Keratinocyte (primary cell): ENCODE measurements around the gene CTCF.

Experiments used
- EZH2 ChIP-seq: IDR thresholded peaks from one replicate; pipeline ENCODE4 v1.6.1; 2012; ENCODE audit warnings: inconsistent platforms, mild to moderate bottlenecking, low read length, moderate library complexity
- TF ChIP-seq, protein P1 (sequence below), 3 experiments: IDR thresholded peaks in 1 of 3; conservative IDR thresholded peaks in 1 of 3; optimal IDR thresholded peaks in 1 of 3; 2 replicates in 2 of 3; 3 replicates in 1 of 3; pipeline versions ENCODE3 to v1.5.1; 2011; ENCODE audit warnings: low read length in 3 of 3, mild to moderate bottlenecking in 3 of 3, moderate library complexity in 2 of 3, control low read depth in 1 of 3, inconsistent platforms in 1 of 3; ENCODE audit not compliant: insufficient read depth in 2 of 3; ENCODE audit errors: extremely low read depth in 1 of 3

DNA sequence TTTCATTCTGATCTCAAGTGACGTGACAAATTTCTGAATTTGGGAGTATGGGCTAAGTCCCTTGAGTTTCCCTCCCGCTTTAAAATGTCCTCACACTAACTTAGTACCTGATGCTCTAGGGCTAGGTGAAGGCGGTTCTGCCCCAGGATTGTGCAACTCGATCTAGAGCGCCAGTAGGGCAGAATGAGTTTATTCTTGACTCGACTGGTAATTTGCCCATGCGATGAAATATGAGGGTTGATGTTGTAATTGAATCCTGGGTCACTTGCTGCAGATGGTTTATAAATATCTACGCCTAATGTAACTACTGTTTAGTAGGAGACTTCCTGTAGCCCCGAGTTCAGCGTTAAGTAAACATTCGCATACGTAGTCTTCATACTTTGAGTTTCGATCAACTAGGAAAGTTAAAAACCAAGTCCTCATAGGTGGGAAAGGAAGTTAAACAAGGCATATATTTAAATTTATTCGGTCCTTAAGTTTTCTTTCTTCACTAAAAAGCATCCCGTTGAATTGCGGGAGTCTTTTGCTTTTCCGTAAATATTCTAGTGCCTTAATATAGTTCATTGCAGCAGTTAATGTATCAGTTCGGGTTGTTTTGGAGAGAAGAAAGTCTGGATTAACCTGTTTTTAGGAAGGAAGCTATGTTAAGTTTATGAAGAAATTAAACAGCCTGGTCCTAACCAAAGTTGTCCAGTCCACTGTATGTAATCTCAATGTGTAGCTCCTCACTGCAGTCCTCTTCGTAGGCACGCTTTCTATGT lies 1.6 kb downstream of the CTCF start:
- no peak for TF ChIP-seq EZH2
- TF ChIP-seq, protein P1, sequence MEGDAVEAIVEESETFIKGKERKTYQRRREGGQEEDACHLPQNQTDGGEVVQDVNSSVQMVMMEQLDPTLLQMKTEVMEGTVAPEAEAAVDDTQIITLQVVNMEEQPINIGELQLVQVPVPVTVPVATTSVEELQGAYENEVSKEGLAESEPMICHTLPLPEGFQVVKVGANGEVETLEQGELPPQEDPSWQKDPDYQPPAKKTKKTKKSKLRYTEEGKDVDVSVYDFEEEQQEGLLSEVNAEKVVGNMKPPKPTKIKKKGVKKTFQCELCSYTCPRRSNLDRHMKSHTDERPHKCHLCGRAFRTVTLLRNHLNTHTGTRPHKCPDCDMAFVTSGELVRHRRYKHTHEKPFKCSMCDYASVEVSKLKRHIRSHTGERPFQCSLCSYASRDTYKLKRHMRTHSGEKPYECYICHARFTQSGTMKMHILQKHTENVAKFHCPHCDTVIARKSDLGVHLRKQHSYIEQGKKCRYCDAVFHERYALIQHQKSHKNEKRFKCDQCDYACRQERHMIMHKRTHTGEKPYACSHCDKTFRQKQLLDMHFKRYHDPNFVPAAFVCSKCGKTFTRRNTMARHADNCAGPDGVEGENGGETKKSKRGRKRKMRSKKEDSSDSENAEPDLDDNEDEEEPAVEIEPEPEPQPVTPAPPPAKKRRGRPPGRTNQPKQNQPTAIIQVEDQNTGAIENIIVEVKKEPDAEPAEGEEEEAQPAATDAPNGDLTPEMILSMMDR (optimal IDR thresholded peaks at IDR 0.05 in 1 of 3, IDR thresholded peaks at IDR 0.05 in 1 of 3, conservative IDR thresholded peaks at IDR 0.05 in 1 of 3; ENCODE audit: extremely low read depth in 1 of 3, insufficient read depth in 2 of 3, low read length in 3 of 3), result no peak
